ENCODE measurements around the gene CCDC171. TPM values are rescaled to one million over a fixed set of nuclear protein-coding genes. Genes with fewer than 3 reads are reported as not detected.

Gene CCDC171
- total and polyA plus RNA-seq, 2 experiments from 2014 or later = 4.4 to 5.1 TPM

GRCh38 chr9:16012621-16013020, 459.8 kb downstream of the CCDC171 start (continued):
- TF ChIP-seq ZNF462 (CRISPR knock-in tag; IDR thresholded peaks at IDR 0.05) = no peak
- TF ChIP-seq NANOG (IDR thresholded peaks at IDR 0.05; ENCODE audit: borderline replicate concordance) = no peak
- no peak for TF ChIP-seq ZNF114 (CRISPR knock-in tag; IDR thresholded peaks at IDR 0.05)
- TF ChIP-seq STAT1 (IDR thresholded peaks at IDR 0.05; ENCODE audit: unreplicated experiment) = no peak
- TF ChIP-seq, protein P1, sequence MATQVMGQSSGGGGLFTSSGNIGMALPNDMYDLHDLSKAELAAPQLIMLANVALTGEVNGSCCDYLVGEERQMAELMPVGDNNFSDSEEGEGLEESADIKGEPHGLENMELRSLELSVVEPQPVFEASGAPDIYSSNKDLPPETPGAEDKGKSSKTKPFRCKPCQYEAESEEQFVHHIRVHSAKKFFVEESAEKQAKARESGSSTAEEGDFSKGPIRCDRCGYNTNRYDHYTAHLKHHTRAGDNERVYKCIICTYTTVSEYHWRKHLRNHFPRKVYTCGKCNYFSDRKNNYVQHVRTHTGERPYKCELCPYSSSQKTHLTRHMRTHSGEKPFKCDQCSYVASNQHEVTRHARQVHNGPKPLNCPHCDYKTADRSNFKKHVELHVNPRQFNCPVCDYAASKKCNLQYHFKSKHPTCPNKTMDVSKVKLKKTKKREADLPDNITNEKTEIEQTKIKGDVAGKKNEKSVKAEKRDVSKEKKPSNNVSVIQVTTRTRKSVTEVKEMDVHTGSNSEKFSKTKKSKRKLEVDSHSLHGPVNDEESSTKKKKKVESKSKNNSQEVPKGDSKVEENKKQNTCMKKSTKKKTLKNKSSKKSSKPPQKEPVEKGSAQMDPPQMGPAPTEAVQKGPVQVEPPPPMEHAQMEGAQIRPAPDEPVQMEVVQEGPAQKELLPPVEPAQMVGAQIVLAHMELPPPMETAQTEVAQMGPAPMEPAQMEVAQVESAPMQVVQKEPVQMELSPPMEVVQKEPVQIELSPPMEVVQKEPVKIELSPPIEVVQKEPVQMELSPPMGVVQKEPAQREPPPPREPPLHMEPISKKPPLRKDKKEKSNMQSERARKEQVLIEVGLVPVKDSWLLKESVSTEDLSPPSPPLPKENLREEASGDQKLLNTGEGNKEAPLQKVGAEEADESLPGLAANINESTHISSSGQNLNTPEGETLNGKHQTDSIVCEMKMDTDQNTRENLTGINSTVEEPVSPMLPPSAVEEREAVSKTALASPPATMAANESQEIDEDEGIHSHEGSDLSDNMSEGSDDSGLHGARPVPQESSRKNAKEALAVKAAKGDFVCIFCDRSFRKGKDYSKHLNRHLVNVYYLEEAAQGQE (IDR thresholded peaks at IDR 0.05; ENCODE audit: unreplicated experiment) = no peak
- no peak for TF ChIP-seq JUNB (IDR thresholded peaks at IDR 0.05; ENCODE audit: unreplicated experiment)
- no peak for TF ChIP-seq EZH2phosphoT487 (IDR thresholded peaks at IDR 0.05; ENCODE audit: unreplicated experiment)
- no peak for TF ChIP-seq ZNF331 (CRISPR knock-in tag; IDR thresholded peaks at IDR 0.05; ENCODE audit: low read depth)

Measured in GM23338 (cell line).